ENCODE data around the gene GUCA2B.

Gene GUCA2B

DNA sequence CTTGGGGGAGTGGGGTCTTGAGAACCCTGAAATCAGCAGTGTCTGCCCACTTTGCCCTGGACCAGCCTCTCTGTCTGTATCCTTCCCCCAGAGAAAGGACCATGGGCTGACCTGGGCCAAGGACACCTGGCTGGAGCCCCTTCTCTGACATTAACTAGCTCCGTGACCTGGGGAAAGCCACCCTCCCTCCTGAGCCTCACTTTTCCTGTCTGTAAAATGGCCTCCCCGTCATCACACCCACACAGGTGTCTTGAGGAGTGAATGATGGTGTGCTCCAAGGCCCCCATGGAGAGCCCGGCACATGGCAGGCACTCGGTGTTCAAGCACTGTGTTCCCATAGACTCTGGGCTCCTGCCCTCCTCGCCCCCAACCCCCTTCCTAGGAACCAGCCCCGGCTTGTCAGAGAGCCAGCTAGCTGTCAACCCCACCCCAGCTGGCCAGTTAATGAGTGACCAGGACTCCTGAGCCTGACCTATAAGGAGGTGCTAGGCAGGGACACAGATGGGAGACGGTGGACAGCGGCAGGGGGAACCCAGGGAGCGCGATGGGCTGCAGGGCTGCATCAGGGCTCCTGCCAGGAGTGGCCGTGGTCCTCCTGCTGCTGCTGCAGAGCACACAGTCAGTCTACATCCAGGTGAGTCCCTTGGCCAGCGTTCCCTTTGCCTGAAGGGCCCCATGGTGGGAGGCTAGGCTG, at the start of gene GUCA2B:
GUCA2B (plus strand) TSS at position 504 of the 694 bp plus-strand sequence; CDS start at position 545, 41 bp downstream.
- no peak for DNase-seq

DNA sequence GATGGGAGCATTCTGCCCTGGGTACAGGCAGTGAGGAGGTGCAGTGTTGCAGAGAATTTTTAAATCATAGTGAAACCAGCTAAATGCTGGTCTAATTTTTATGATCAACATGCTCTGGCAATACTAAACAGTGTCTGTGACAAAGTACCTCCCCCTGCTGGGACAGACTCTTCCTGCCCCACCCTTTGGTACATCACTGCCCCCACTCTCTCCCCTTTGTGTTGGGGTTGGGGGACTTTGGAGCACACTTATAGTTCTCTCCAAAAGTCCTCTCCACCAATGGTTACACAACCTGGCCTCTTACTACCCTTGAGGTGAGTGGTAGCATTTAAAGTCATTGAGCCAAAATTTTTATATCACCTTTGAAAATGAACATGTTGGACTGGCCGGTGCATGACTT, 48.2 kb upstream of the GUCA2B start:
- no peak for DNase-seq

DNA sequence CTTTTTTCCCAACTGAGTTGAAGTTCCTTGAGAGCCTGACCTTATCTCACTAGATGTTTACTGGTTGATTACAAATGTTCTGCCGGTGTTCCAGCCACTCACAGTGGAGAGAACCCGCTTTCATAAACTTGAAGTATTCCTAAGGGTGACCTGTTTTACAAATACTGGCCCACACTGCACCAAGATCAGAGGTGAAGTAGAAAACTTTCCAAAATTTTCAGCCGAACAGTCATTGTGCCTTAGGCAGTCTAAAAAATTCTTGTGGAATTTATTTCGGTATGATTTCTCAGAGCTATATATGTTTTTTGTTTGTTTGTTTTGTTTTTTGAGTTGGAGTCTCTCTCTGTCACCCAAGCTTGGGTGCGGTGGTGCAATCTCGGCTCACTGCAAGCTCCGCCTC, 44.9 kb upstream of the GUCA2B start:
- DNase-seq, result no peak

DNA sequence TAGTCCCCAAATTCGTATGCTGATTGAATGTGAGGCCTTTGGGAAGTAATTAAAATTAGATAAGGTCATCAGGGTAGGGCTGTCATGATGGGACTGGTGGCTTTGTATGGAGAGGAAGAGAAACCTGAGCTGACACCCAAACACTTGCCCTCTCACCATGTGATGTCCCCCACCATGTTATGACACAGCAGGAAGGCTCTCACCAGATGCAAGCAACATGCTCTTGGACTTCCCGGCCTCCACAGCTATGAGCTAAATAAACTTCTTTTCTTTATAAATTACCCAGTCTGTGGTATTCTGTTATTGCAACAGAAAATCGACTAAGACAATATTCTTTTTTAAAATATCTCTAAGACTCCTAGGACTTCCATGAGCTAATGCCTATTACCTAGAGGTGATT, 43.6 kb upstream of the GUCA2B start:
- DNase-seq, result no peak

DNA sequence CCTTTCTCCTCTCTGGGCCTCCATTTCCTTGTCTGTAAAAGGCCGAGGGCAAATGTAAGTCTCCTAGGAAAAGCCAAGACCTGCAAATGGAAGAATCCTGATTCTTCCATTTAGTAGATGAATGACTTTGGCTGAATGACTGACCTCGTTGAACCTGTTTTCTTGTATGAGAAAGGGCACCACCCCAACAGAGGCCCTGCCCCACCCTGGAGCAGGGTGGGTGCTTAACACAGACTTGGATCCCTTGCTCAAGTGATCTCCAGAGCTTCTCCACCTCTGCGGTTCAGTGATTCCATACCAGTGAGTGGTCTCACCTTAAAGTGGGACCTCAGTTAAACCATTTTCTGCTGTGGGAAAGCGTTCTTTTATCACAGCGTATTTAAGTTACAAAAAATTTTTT, 39.0 kb upstream of the GUCA2B start:
- DNase-seq, result no peak

DNA sequence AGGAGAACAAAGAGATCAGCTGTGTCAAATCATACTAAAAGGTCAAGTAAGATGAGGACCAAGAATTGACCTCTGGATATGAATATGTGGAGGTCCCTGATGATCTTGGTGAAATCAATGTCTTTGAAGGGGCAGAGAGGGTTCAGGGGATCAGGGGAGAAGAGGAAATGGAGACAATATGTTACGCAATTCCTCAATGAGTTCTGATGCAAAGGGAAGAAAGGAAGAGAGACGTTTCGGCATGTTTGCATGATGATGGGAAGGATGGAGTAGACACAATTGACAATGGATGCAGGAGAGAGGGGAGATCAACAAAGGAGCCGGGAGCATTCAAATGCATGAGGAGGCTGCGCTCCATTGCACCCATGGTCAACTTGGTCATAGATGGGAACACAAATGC, 36.0 kb upstream of the GUCA2B start:
- no peak for DNase-seq

DNA sequence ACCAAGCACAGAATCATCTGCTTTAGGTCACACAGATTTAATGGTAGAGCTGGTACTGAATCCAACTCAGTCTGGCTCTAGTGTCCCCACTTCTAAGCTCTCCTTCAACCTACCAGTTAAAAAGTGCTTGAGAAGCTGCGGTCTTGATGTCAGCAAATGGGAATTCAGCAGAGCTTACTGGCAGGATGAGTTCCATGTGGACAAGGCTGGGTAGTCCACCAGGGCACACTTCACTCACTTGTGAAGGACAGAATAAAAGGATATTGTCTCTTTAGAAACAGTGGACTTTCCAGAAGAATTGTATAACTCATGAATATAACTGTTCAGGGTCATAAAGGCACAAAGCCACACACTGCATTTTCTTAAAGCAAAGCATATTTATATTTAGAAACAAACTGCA, 35.1 kb upstream of the GUCA2B start:
- DNase-seq, result no peak

DNA sequence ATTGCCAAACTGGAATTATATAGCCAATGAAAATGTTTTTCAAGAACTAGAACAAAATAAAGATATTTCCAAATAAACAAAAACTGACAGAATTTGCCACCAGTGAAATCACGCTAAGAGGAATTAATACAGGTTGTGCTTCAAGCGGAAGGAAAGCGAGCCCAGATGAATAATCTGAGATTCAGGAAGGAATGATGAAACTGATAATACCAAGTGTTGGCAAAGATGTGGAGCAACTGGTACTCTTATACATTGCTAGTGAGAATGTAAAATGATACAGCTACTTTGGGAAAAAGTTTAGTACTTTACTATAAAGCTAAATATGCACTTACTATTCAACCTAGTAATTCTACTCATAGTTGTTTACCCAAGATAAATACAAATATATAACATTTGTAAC, 30.8 kb upstream of the GUCA2B start:
- no peak for DNase-seq

DNA sequence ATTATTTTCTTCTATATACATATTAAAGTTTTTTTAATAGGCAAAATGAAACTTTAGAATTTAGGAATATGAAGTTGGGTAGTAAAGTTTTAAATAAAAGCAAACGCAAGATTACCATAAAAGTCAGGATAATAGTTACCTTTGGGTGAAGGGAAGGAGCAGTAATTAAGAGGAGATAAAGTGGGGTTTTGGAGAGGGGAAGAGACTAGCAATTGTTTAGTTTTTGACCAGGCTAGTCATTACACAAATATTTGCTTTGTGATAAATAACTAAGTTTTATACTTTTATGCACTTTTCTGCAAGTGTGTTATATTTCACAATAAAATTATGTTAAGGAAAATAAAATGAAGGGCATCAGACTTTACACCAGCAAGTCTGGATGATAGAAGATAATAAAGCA, 27.7 kb upstream of the GUCA2B start:
- DNase-seq, result no peak

DNA sequence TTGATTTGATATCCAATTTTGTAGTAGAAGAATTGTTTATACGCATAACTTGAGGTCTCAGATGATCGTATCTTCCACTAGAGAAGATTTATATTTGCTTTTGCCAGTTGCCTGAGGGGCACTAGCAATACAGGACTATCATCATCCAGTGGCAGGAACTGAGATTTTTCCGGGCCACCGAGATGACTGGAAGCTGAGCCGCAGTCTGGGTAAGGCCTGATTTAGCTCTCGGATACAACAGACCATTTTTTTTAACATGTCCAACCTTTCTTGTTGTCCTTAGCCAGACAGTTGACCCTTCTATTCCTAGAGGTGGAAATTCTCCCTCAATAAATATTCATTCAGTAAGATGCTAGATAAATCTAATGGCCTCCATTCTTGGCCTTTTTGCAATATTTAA, 25.4 kb upstream of the GUCA2B start:
- DNase-seq, result no peak

DNA sequence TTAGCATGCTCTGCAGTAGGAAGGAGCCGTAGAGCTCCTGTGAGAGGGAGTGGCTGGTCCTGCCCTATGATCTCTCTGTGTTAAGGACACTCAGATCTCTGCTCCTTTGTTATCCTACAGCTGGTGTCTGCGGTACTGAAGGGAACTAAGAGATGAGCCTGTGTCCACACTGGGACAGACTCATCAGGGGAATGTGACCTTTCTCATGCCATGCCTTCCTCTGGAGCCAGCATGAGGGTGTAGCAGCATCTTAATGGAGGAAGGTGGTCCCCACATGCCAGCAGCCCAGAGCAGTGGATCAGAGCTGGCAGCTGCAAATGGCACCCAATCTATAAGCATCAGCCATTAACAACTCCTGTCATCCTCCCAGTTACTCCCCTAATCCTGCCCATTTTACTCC, 24.7 kb upstream of the GUCA2B start:
- no peak for DNase-seq

DNA sequence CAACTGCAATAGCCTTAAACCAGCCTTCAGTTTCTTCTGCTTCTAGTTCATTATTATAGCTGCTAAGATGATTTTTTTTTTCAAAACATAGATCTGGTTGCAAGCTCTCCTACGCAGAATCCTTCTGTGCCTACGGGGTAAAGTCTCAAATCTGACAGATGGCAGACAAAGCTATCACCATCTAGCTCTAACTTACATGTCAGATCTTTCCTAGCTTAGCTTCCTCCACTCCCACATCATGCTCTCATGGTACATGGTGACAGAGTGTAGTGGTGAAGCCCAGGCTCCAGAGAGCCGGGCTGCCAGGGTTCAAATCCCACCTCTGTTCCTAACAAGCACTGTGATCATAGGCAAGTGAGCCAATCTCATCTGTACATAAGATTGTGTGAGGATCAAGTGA, 24.2 kb upstream of the GUCA2B start:
- DNase-seq, result no peak

DNA sequence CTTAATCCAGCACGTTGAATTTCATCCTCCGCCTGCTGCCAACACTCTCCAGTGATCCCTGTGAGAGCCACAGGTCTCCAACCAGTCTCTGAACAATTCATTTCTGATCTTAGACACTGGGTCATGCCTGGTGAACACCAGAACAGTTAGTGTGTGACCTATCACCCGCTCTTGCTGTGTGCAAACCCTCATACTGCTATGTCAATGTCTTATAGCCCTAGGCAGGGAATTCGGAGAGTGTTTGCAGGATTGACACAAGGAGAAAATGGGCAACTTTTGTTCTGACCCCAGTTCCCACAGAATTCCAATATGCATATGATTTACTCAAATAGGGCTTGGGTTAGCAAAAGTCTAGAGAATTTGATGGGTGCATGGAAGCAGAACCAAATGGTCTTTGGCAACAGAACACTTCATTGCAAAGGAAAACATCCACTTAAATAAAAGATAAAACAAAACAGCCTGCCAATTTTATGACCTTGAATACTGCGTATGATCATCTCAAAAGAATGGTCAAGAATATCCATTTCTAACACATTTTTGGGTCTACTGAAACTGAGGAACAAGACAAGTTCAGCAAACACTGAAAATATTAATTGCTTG, 23.0 kb upstream of the GUCA2B start:
- DNase-seq, result no peak

DNA sequence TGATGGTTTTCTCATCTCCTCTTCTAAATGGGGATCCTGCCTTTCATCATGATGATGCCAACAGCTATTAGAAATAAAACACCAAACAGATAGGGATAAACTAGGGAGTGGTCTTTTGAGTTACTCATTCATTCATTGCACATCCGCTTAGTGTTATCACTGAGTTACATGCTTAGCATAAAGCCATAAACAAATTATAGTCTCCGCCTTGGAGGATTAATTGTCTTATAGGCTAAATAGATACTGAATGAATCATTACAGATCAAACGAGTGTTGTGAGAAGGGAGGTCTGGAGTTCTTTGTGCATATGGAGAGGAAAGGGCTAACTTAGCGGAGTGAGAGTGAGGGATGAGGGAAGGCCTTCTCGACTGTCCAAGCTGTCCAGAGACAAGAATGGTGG, 19.8 kb upstream of the GUCA2B start:
- no peak for DNase-seq

DNA sequence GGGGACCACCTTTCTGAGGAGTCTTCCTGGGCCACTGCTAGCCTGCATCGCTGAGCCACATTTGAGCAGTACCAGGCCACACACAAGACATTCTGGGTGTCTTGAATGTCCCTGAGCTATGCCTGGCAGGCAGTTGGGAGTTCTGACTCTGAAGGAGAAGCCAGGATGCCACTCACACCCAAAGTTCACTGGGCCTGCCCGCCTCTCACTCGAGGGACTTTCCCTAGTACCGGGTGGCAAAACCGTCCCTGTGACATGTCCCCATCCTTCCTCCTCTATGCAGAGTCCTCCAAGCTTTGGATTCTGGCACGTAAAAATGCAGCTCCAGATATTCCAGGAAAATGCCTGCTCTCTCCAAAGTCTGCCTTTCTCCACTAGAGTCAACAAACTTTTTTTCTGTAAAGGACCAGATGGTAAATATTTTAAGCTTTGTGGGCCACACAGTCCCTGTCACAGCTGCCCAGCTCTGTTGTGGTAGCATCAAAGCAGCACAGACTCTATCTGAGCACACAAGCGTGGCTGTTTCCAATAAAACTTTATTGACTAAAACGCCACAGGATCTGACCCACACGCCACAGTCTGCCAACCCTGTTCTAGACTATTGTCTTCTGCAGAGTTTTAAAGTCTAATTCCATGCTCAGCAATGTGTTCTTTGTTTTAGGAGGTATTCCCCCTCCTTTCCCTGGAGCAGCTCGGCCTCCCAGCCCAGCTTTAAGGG, 19.2 kb upstream of the GUCA2B start:
- no peak for DNase-seq

DNA sequence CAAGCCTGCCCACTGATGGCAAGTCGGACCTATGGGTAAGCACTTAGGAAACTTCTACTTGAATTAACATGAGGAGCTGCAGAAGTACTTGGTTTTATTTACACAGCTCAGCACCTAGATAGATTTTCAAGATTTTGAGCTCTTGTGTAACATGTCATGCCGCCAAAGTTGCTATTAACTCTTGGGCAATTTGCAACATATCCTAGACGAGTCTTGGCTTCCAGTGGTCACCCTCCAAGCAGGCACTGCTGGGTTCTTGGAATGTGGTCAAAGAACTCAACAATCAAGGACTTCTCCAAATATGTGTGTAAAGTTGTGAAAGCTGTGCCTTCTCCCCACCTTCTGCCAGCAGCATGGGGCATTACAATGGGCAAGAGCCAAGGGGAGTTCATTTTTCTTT, 17.8 kb upstream of the GUCA2B start:
- no peak for DNase-seq

DNA sequence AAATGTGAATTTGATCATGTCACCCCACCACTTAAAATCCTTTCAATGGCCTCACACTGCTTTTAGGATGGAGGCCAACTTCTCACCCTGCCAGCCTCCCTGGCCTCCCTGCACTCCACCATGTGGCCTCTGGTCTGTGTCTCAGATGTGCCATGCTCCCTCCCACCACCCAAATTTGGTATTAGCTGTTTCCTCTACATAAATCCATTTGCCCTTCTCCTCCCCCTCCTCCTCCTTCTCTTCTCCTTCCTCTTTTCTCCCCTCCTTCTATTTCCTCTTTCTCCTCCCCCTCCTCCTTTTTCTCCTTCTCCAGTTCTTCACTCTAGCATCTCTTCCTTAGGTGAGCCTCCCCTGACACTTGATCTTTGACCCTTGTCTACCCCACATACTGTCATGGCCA, 16.7 kb upstream of the GUCA2B start:
- no peak for DNase-seq

DNA sequence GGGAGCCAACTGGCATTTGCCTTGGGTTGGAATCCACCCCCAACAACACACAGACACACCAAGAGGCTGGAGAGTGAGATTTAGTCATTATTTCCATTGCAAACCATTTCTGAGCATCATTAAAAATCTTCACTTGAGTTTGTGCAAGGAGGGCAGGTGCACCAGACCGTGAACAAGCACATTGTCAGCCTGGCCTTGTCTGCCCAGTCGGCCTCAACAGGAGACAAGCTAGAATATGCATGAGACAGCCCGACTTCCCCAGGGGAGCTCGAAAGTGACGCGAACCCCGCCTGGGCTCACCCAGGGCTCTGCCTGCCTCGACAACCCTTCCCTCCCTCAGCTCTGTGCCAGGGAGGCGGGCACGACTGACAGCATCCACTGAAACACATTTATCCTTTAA, 15.4 kb upstream of the GUCA2B start:
- DNase-seq, result no peak

DNA sequence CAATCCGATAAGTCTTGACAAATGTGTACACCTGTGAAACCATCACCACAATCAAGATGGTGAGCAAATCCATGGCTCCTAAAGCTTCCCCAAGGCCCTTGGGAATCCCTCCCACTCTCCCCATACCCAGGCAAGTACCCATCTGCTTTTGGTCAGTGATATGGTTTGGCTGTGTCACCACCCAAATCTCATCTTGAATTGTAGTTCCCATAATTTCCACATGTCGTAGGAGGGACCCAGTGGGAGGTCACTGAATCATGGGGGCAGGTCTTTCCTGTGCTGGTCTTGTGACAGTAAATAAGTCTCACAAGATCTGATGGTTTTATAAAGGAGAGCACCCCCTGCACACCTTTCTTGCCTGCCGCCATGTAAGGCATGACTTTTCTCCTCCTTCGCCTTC, 14.6 kb upstream of the GUCA2B start:
- no peak for DNase-seq

DNA sequence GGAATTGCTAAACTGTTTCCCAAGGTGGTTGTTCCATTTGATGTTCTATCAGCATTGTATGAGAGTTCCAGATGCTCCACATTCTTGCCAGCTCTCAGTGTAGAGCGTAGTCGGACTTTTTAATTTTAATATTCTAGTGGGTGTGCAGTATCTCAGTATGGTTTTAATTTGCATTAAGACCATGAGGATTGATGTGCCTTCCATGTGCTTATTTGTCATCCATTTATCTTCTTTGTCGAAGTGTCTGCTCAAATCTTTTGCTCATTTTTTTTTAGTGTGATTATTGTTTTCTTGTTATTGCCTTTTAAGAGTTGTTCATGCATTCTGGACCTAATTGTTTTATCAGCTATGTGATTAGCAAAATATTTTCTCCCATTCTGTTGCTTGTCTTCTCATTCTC, 13.8 kb upstream of the GUCA2B start:
- DNase-seq, result no peak

DNA sequence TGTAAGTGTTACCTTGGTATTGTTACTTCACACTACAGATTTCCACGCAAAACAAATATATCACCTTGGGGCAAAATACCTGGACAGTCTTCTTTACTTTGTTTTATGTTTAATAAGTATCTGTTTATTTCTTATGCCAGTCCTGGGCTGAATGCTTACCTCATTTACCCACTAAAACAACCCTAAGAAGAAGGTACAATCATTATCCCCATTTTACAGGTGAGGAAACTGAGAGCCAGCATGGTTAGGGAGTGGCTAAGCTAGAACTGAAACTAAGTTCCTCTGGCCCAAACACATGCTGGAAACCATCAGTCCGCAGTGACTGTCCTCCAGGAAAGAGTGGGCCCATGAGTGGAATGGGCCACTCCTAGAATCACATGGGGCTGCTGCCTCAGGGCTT, 13.0 kb upstream of the GUCA2B start:
- DNase-seq, result no peak

DNA sequence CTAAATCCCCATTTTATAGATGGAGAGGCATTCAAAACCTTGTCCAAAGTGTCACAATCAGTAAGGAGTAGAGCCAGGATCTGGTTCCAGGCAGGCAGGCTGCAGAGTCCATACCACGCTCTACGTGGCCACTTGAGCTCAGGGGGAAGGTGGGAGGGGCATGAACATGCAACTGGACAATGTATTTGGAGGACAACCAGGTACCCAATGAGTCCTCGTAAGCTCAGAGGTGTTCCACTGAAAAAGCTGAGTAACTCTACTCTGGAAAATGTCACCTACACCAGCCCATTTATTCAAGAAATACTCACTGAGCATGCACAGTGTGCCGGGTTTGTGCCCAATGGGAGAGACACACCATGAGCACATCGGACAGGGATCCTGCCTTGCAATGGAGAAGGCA, 11.2 kb upstream of the GUCA2B start:
- DNase-seq, result no peak

DNA sequence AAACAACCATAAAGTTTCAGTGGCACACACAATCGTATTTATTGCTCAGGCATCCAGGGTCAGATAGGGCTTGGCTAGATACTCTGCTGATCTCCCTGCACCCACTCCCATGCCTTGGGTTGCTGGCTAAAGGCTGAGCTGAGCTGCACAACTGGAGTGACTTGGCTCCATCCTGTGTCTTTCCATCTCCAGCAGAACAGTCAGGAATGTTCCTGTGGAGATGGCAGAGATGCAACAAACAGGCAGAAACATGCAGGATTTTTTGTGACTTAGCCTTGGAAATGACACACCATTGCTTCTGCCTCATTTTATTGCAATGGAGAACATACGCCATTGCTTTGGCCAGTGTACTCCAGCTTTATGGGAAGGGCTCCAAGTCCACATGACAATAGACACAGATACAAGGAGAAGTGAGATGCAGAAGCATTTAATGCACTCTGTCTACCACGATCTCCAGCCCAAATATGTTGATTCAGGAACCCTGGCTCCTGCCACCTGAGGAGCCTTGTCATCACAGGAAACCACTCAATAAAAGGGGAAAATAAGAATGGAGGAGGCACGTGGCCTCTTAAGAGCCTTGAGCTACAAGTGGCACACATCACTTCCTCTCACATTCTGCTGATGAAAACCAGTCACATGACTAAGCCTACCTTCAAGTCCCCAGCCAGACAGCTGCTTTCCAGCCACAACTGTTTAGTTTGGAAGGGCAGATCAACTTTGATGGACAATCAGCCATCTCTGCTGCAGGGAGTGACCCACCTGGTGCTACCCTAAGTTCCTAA, 10.1 kb upstream of the GUCA2B start:
- no peak for DNase-seq

All from C1 segment of cervical spinal cord (tissue), 14 donors.